ENCODE data around the gene RNF224. TPM values are rescaled to one million over a fixed set of nuclear protein-coding genes. Genes with fewer than 3 reads are reported as not detected.

RNF224 gene
- total RNA-seq, 1 experiment from 2014 or later: not detected

DNA sequence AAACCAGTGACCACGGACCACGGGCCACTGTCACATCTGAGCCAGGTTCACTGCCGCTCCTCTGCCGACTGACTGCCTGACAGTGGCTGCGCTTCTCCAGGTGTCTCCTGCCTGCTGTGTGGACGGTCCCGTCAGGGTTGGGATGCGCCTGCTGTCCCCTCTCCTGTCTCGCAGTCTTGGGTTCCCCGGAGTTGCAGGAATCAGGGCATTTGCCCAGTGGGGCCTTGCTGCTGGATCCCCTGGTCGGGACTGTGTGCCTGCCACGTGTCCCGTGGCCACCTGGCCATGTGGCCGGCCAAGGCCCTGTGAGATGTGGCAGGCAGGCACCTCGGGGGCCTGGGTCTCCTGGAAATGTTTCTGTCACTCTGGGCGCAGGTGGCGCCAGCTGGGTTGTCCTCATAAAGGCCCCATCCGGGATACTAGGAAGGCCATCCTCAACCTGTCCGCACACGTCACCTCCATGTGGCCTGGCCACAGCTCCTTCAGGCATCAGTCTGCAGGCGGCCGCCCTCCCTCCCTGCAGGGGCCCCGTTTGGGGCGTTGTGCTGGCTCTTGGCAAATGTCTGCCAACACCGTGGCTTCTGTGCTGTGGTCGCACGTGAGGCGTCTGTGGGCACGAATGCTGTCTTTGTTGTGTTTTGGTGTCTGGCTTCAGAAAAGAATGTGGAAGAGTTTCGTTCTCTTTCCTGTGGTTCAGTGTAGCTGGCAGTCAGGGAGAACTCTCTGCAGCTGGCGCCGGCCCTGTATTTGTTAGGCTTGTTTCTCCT lies 43.8 kb downstream of the RNF224 start:
- no peak for DNase-seq (ENCODE audit: low read depth)

DNA sequence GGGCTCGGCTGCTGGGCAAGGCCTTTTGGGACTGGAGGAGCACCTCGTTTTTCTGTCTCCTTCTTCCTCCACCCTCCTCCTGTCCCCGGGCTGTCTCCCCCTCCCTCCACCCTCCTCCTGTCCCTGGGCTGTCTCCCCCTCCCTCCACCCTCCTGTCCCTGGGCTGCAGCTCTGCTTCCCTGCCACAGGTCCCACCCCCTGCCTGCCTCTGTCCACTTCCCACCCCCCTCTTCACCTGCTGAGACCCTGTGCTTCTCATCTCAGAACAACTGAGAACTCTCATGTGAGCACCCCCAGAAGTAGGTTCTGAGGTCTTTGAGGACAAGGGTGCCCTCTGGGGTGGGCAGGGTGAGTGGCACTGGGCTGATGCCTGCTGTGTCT lies 44.4 kb downstream of the RNF224 start:
- no peak for DNase-seq (ENCODE audit: low read depth)

GRCh38 chr9:137272241-137273094 lies 45.2 kb downstream of the RNF224 start:
- no peak for DNase-seq (ENCODE audit: low read depth)

DNA sequence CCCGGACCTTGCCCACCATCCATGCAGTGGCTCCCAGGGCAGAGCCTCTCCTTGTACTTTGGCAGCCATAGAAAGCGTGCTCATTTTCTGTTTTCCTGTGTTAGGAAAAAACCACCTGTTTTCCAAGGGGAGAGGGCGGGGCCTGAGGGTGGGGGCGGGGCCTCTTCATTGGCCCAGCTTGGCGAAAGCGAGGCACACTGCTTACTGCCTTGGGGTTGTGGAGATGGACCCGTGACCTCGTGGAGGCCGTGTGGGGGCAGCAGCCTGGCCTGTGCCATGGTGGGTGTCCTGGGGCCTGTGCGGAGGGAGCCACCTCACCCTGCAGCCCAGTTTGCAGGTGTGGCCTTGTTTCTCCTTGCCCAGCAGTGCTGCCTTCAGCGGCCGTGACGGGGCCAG lies 45.8 kb downstream of the RNF224 start:
- DNase-seq (ENCODE audit: low read depth): no peak

- no peak for DNase-seq (ENCODE audit: low read depth)
Observed at GRCh38 chr9:137273611-137274320, 46.5 kb downstream of the RNF224 start.

GRCh38 chr9:137275203-137275587 lies 47.9 kb downstream of the RNF224 start:
- DNase-seq (ENCODE audit: low read depth): no peak

- no peak for DNase-seq (ENCODE audit: low read depth)
Observed at GRCh38 chr9:137275588-137276472, 48.5 kb downstream of the RNF224 start.

DNA sequence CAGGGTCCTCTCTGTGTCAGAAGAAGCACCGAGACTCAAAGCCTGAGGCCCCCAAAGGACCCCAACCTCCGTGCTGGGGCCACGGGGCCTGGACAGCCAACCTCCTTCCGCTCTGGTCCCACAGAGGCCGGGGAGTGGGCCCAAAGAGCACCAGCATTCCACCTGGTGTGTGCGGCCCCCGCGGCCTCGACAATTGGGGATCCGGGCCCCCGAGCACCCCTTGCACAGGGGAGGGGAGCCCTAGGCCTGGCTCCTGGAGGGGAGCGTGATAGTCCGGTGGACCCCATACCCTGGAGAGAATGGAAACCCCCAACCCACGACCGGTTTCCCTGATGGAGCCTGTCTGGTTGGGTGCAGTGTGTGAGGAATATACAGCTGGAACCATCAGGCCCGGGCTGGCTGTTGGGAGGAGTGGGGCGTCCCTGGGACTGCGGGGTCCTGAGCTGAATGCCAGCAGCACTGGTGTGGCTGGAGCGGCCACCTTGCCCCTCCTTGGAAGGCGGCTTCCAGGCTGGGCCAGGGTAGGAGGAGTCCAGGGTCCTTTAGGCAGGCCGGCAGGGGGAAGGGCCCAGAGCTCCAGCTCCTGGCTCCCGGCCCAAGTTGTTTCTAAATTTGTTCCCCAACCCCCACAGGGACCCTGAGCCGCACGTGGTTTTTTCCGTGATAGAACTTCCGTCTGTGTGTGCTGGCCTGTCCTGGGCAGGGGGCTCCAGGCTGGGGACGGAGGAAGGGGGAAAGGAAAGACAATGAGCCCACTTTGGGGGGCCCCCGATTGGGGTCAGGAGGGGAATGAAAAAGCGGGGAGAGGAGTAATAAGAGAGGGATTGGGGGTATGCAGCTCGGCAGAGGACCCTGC lies 49.4 kb downstream of the RNF224 start:
- DNase-seq (ENCODE audit: low read depth): peak; percentile 78

DNA sequence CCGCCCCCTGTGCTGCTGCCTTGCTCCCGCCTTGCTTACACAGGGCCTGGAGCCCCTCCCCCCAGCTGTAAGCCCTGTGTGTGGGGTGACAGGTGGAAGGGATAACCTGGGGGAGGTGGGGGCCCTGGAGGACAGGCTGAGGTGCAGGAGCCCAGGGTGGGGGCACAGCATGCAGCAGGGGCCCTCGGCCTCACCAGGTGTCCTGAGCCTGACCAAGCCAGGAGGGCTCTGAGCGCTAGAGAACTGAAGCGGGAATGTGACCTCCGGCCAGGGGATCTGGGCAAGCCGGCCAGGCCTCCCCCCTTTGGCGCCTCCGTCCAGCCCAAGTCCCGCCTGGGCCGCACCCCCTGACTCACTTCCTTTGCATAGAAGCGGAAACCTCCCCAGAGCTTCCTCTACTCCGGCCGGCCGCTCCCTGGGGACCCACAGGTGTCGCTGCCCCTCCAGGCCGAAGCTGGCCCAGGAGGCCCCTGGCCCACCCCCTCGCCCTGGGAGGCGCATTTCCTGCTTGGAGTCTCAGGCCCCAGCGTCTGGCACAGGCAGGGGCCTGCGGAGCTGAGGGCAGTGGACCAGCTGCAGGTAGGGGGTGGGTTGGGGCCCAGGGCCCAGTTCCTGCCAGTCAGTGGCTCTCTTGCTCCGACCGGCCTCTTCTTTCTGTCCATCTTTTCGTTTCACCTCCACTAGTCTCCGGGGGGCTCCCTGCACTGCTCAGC lies 50.2 kb downstream of the RNF224 start, which contains the start of gene TOR4A:
TOR4A (plus strand) TSS at position 398 of the 713 bp plus-strand sequence. CDS start 964 bp downstream, outside the sequence.
- peak; percentile 96 for DNase-seq (ENCODE audit: low read depth)

DNA sequence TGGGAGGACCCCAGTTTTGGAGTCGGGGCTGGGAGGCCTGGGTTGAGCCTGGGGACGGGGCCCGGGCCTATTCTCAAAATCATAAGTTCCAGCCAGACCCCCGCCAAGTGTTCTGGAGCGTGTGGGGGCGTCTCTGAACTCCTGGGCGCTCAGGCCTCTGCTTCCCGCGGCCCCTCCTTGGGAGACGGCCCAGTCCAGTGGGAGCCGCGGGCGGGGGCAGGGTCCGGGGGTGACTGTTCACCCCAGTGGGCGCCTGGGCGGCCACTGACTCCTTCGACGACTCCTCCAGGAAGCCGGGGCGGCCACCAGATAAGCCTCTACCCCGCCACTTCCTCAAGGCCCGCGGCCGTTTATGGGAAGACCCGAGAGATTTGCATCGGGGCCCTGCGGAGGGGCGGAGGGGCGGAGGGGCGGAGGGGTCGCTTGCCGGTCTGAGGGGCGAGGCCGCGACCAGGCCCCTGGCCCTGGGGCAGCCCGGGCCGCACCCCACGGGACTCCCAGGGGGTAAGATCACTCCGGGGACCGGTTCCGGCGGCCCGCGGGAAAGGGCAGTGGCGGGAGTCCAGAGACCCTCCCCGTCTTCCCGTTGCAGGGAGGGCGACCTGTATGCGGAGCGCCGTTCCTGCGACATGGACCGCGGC lies 50.9 kb downstream of the RNF224 start:
- DNase-seq (ENCODE audit: low read depth): no peak

Other genes starting within 250 kb of the RNF224 start
- gene PTGDS, start 250.0 kb upstream of the RNF224 start, total RNA-seq (2014; rRNA removed; shearing (Covaris generic)): not detected in 2 replicates
- gene LCNL1, start 244.5 kb upstream of the RNF224 start, total RNA-seq (2014; rRNA removed; shearing (Covaris generic)): not detected in 2 replicates
- gene PAXX, start 235.1 kb upstream of the RNF224 start, total RNA-seq (2014; rRNA removed; shearing (Covaris generic)): 68.0 and 77.8 TPM in 2 replicates
- gene CLIC3, start 230.9 kb upstream of the RNF224 start, total RNA-seq (2014; rRNA removed; shearing (Covaris generic)): 1.0 and 1.7 TPM in 2 replicates
- 7.5 and 9.0 TPM in 2 replicates for gene ABCA2, start 199.3 kb upstream of the RNF224 start, total RNA-seq (2014; rRNA removed; shearing (Covaris generic))
- gene FUT7, start 195.4 kb upstream of the RNF224 start, total RNA-seq (2014; rRNA removed; shearing (Covaris generic)): not detected in 2 replicates
- 31.5 and 39.2 TPM in 2 replicates for gene NPDC1, start 181.3 kb upstream of the RNF224 start, total RNA-seq (2014; rRNA removed; shearing (Covaris generic))
- gene ENTPD2, start 173.4 kb upstream of the RNF224 start, total RNA-seq (2014; rRNA removed; shearing (Covaris generic)): not detected in 2 replicates
- 58.5 and 69.2 TPM in 2 replicates for gene SAPCD2, start 156.9 kb upstream of the RNF224 start, total RNA-seq (2014; rRNA removed; shearing (Covaris generic))
- 12.0 and 15.6 TPM in 2 replicates for gene UAP1L1, start 150.0 kb upstream of the RNF224 start, total RNA-seq (2014; rRNA removed; shearing (Covaris generic))
- 56.1 and 59.3 TPM in 2 replicates for gene MAN1B1, start 140.5 kb upstream of the RNF224 start, total RNA-seq (2014; rRNA removed; shearing (Covaris generic))
- 43.8 and 45.5 TPM in 2 replicates for gene DPP7, start 112.8 kb upstream of the RNF224 start, total RNA-seq (2014; rRNA removed; shearing (Covaris generic))
- not detected in 2 replicates for gene GRIN1, start 88.3 kb upstream of the RNF224 start, total RNA-seq (2014; rRNA removed; shearing (Covaris generic))
- not detected in 2 replicates for gene LRRC26, start 57.5 kb upstream of the RNF224 start, total RNA-seq (2014; rRNA removed; shearing (Covaris generic))
- gene TMEM210, start 55.4 kb upstream of the RNF224 start, total RNA-seq (2014; rRNA removed; shearing (Covaris generic)): not detected in 2 replicates
- 18.5 and 27.2 TPM in 2 replicates for gene ANAPC2, start 38.9 kb upstream of the RNF224 start, total RNA-seq (2014; rRNA removed; shearing (Covaris generic))
- 101 and 138 TPM in 2 replicates for gene SSNA1, start 38.8 kb upstream of the RNF224 start, total RNA-seq (2014; rRNA removed; shearing (Covaris generic))
- 12.0 and 13.6 TPM in 2 replicates for gene TPRN, start 26.8 kb upstream of the RNF224 start, total RNA-seq (2014; rRNA removed; shearing (Covaris generic))
- 63.4 and 65.8 TPM in 2 replicates for gene TMEM203, start 21.9 kb upstream of the RNF224 start, total RNA-seq (2014; rRNA removed; shearing (Covaris generic))
- 17.9 and 26.2 TPM in 2 replicates for gene NDOR1, start 21.8 kb upstream of the RNF224 start, total RNA-seq (2014; rRNA removed; shearing (Covaris generic))
- 0.10 and 0.96 TPM in 2 replicates for gene RNF208, start 5.3 kb upstream of the RNF224 start, total RNA-seq (2014; rRNA removed; shearing (Covaris generic))
- 1.1 and 1.4 TPM in 2 replicates for gene CYSRT1, start 2.3 kb upstream of the RNF224 start, total RNA-seq (2014; rRNA removed; shearing (Covaris generic))
- not detected in 2 replicates for gene SLC34A3, start 3.4 kb downstream of the RNF224 start, total RNA-seq (2014; rRNA removed; shearing (Covaris generic))
- gene TUBB4B, start 13.8 kb downstream of the RNF224 start, total RNA-seq (2014; rRNA removed; shearing (Covaris generic)): 624 and 993 TPM in 2 replicates
- gene STPG3, start 23.8 kb downstream of the RNF224 start, total RNA-seq (2014; rRNA removed; shearing (Covaris generic)): not detected in 2 replicates
- 78.8 and 83.3 TPM in 2 replicates for gene NELFB, start 27.8 kb downstream of the RNF224 start, total RNA-seq (2014; rRNA removed; shearing (Covaris generic))
- gene TOR4A, start 50.2 kb downstream of the RNF224 start, total RNA-seq (2014; rRNA removed; shearing (Covaris generic)): 66.1 and 74.7 TPM in 2 replicates
- gene NRARP, start 74.8 kb downstream of the RNF224 start, total RNA-seq (2014; rRNA removed; shearing (Covaris generic)): 0.30 and 0.90 TPM in 2 replicates
- gene EXD3, start 195.7 kb downstream of the RNF224 start, total RNA-seq (2014; rRNA removed; shearing (Covaris generic)): 3.5 and 4.7 TPM in 2 replicates
- 0.10 TPM in 1 of 2 replicates, not detected in the other for gene NOXA1, start 195.9 kb downstream of the RNF224 start, total RNA-seq (2014; rRNA removed; shearing (Covaris generic))
- gene ENTPD8, start 213.9 kb downstream of the RNF224 start, total RNA-seq (2014; rRNA removed; shearing (Covaris generic)): not detected in 2 replicates
- gene NSMF, start 231.8 kb downstream of the RNF224 start, total RNA-seq (2014; rRNA removed; shearing (Covaris generic)): 34.5 and 40.0 TPM in 2 replicates